C4-2B (cell line): ENCODE measurements around the gene SARS1.

Source experiments
- ZFX ChIP-seq: fragments of 450-650 bp; IDR thresholded peaks from 2 replicates; pipeline ENCODE4 v1.6.1; 2017
- TF ChIP-seq, protein P1 (sequence below): fragments of 450-650 bp; conservative IDR thresholded peaks from 2 replicates; pipeline ENCODE4 v1.5.1; 2017; ENCODE audit warnings: mild to moderate bottlenecking

DNA sequence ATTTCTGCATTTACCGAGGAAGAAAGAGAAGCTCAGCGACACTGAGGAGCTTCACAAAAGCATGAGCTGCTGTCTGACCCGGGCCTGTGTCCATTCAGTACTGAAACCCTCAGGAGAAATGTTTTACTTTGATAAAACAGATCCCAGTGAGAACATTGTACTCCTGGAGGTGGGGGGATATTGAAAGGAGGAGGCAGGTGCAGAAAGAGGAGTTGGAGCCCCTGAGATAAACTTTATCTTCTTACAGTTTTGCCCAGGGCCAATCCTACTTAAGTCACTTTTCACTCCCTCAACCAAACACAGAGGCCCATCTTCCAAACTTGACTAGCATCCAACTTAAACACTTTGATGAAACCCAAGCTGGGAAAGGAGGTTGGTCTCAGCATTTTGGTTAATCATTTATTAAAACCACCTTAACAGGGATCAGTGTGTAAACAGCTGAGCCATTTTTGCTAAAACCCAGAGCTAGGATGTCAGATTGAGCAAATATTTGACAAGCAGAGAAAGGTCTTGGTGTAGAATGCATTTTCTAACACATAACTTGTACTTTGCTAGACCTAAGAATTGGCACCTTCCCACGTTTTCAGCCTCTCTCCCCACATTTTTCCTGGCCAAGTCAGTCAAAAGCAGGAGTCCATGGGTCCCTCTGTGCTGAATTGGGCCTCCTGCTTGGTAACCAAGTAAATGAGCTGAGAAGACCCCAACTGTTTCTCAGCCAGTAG is 32.5 kb upstream of the SARS1 start:
- TF ChIP-seq, protein P1, sequence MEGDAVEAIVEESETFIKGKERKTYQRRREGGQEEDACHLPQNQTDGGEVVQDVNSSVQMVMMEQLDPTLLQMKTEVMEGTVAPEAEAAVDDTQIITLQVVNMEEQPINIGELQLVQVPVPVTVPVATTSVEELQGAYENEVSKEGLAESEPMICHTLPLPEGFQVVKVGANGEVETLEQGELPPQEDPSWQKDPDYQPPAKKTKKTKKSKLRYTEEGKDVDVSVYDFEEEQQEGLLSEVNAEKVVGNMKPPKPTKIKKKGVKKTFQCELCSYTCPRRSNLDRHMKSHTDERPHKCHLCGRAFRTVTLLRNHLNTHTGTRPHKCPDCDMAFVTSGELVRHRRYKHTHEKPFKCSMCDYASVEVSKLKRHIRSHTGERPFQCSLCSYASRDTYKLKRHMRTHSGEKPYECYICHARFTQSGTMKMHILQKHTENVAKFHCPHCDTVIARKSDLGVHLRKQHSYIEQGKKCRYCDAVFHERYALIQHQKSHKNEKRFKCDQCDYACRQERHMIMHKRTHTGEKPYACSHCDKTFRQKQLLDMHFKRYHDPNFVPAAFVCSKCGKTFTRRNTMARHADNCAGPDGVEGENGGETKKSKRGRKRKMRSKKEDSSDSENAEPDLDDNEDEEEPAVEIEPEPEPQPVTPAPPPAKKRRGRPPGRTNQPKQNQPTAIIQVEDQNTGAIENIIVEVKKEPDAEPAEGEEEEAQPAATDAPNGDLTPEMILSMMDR = no peak
- no peak for TF ChIP-seq ZFX
